HG03520 (cell line): Measurements from ENCODE around the gene GP5.

Experiments
- ATAC-seq: cut with Tn5 transposase; IDR thresholded peaks from one replicate; pipeline ENCODE4 v1.9.1; 2021; ENCODE audit warnings: mild to moderate bottlenecking, moderate library complexity; ENCODE audit not compliant: unreplicated experiment

GP5 gene

GRCh38 chr3:194399166-194399565 is at the start of gene GP5:
GP5 (minus strand) TSS chr3:194399266; CDS start chr3:194398282, 984 bp downstream.
- ATAC-seq = no peak

- ATAC-seq = no peak
Measured at GRCh38 chr3:194447657-194448056, 48.6 kb upstream of the GP5 start.

- ATAC-seq = no peak
Measured at GRCh38 chr3:194447161-194447560, 48.1 kb upstream of the GP5 start.

- no peak for ATAC-seq
Measured at GRCh38 chr3:194446754-194447153, 47.7 kb upstream of the GP5 start.

GRCh38 chr3:194446172-194446571 is 47.1 kb upstream of the GP5 start:
- ATAC-seq = no peak

- no peak for ATAC-seq
Measured at GRCh38 chr3:194443901-194444300, 44.8 kb upstream of the GP5 start.

GRCh38 chr3:194440756-194441155 is 41.7 kb upstream of the GP5 start:
- ATAC-seq = no peak

- no peak for ATAC-seq
Measured at GRCh38 chr3:194439881-194440550, 41.0 kb upstream of the GP5 start.

GRCh38 chr3:194434503-194434902 is 35.4 kb upstream of the GP5 start:
- no peak for ATAC-seq

- no peak for ATAC-seq
Measured at GRCh38 chr3:194431554-194431953, 32.5 kb upstream of the GP5 start.

- ATAC-seq = no peak
Measured at GRCh38 chr3:194425399-194425798, 26.3 kb upstream of the GP5 start.

- no peak for ATAC-seq
Measured at GRCh38 chr3:194424953-194425352, 25.9 kb upstream of the GP5 start.

- ATAC-seq = no peak
Measured at GRCh38 chr3:194424373-194424772, 25.3 kb upstream of the GP5 start.

GRCh38 chr3:194423317-194423716 is 24.3 kb upstream of the GP5 start:
- ATAC-seq = no peak

- no peak for ATAC-seq
Measured at GRCh38 chr3:194422188-194422587, 23.1 kb upstream of the GP5 start.

GRCh38 chr3:194418671-194419070 is 19.6 kb upstream of the GP5 start:
- no peak for ATAC-seq

- no peak for ATAC-seq
Measured at GRCh38 chr3:194407423-194407822, 8.4 kb upstream of the GP5 start.

GRCh38 chr3:194405766-194406165 is 6.7 kb upstream of the GP5 start:
- ATAC-seq = no peak

GRCh38 chr3:194404365-194405140 is 5.5 kb upstream of the GP5 start:
- no peak for ATAC-seq

GRCh38 chr3:194401868-194402329 is 2.8 kb upstream of the GP5 start:
- no peak for ATAC-seq

GRCh38 chr3:194401346-194401745 is 2.3 kb upstream of the GP5 start:
- ATAC-seq = no peak

- no peak for ATAC-seq
Measured at GRCh38 chr3:194399874-194400411, 877 bp upstream of the GP5 start.
